Lower leg skin (tissue), 3 donors: ENCODE results near the gene MS4A4A.

ENCODE experiments used
- CTCF ChIP-seq, 3 donors: fragments of 450-650 bp; IDR thresholded peaks; one replicate each; pipeline ENCODE4 v1.5.1; 2016; ENCODE audit warnings: antibody characterized with exemption in 3 of 3, mild to moderate bottlenecking in 3 of 3, moderate library complexity in 2 of 3
- POLR2A ChIP-seq, 2 donors: fragments of 450-650 bp; IDR thresholded peaks; one replicate each; pipeline ENCODE4 v1.6.1; 2016 to 2017; ENCODE audit warnings: antibody characterized with exemption in 2 of 2, mild to moderate bottlenecking in 1 of 2, moderate library complexity in 1 of 2

GRCh38 chr11:60252213-60253108, 28.0 kb upstream of the MS4A4A start:
- no peak for TF ChIP-seq POLR2A (IDR thresholded peaks at IDR 0.05)
- no peak for TF ChIP-seq CTCF (IDR thresholded peaks at IDR 0.05)
